GM12878 (cell line): Measurements from ENCODE around the gene SIK3.

Experiments
- POLR2AphosphoS5 ChIP-seq: IDR thresholded peaks from 2 replicates; pipeline ENCODE4 v1.6.1; 2011; ENCODE audit warnings: mild to moderate bottlenecking, low read length, inconsistent platforms
- SIX5 ChIP-seq: IDR thresholded peaks from 2 replicates; pipeline ENCODE4 v1.6.1; 2011; ENCODE audit warnings: mild to moderate bottlenecking, low read depth, low read length, moderate library complexity; ENCODE audit not compliant: severe bottlenecking
- SMC3 ChIP-seq: IDR thresholded peaks from 2 replicates; pipeline ENCODE4 v1.6.1; 2011; ENCODE audit warnings: low read length, improper control_type of control experiment, borderline replicate concordance
- TF ChIP-seq, protein P1 (sequence below), 3 experiments: IDR thresholded peaks in 2 of 3; conservative IDR thresholded peaks in 1 of 3; 2 replicates each; pipeline ENCODE4 v1.5.1; 2011; ENCODE audit warnings: low read depth in 3 of 3, low read length in 3 of 3, mild to moderate bottlenecking in 3 of 3, control low read depth in 2 of 3, moderate library complexity in 2 of 3, inconsistent platforms in 1 of 3, mixed read lengths in 1 of 3; ENCODE audit not compliant: control insufficient read depth in 2 of 3, insufficient read depth in 1 of 3; ENCODE audit errors: extremely low read depth in 1 of 3
- TF ChIP-seq, protein P2 (sequence below): IDR thresholded peaks from 2 replicates; pipeline ENCODE4 v1.6.1; 2011; ENCODE audit warnings: borderline replicate concordance, low read depth, mild to moderate bottlenecking, moderate library complexity, mixed read lengths, low read length; ENCODE audit not compliant: insufficient read depth; ENCODE audit errors: extremely low read length
- TF ChIP-seq, protein P3 (sequence below): IDR thresholded peaks from 2 replicates; pipeline ENCODE4 v1.6.1; 2011; ENCODE audit warnings: low read depth, mild to moderate bottlenecking, low read length, moderate library complexity, borderline replicate concordance; ENCODE audit errors: extremely low read depth
- TF ChIP-seq, protein P4 (sequence below): fragments of 150-350 bp; IDR thresholded peaks from 2 replicates; pipeline ENCODE4 v1.6.1; 2016; ENCODE audit warnings: low read depth, low read length

DNA sequence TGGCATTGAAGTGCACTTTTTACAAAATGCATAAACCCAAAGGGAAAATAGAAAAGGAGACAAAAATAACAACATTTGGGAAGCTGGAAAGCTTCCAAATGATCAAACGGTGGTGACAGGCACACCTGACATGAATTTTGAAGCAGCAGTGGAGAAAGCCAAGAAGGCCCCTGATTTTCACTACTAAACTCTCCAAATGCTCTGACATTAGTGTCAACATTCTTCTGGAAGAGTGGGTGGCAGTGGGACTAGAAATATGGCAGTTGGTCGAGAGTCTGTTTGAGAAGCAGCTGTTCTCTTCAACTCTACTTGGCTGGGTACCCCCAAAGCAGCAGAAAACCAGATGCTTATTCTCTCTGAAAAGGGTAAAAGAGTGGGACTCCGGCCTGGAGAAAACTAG lies 294.2 kb downstream of the SIK3 start:
- TF ChIP-seq, protein P1, sequence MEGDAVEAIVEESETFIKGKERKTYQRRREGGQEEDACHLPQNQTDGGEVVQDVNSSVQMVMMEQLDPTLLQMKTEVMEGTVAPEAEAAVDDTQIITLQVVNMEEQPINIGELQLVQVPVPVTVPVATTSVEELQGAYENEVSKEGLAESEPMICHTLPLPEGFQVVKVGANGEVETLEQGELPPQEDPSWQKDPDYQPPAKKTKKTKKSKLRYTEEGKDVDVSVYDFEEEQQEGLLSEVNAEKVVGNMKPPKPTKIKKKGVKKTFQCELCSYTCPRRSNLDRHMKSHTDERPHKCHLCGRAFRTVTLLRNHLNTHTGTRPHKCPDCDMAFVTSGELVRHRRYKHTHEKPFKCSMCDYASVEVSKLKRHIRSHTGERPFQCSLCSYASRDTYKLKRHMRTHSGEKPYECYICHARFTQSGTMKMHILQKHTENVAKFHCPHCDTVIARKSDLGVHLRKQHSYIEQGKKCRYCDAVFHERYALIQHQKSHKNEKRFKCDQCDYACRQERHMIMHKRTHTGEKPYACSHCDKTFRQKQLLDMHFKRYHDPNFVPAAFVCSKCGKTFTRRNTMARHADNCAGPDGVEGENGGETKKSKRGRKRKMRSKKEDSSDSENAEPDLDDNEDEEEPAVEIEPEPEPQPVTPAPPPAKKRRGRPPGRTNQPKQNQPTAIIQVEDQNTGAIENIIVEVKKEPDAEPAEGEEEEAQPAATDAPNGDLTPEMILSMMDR (IDR thresholded peaks at IDR 0.05 in 2 of 3, conservative IDR thresholded peaks at IDR 0.05 in 1 of 3; ENCODE audit: control insufficient read depth in 2 of 3, extremely low read depth in 1 of 3, insufficient read depth in 1 of 3, low read depth in 3 of 3, low read length in 3 of 3) = no peak
- TF ChIP-seq, protein P2, sequence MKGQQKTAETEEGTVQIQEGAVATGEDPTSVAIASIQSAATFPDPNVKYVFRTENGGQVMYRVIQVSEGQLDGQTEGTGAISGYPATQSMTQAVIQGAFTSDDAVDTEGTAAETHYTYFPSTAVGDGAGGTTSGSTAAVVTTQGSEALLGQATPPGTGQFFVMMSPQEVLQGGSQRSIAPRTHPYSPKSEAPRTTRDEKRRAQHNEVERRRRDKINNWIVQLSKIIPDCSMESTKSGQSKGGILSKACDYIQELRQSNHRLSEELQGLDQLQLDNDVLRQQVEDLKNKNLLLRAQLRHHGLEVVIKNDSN = no peak
- TF ChIP-seq SIX5 = no peak
- TF ChIP-seq, protein P3, sequence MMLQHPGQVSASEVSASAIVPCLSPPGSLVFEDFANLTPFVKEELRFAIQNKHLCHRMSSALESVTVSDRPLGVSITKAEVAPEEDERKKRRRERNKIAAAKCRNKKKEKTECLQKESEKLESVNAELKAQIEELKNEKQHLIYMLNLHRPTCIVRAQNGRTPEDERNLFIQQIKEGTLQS = no peak
- TF ChIP-seq SMC3 = no peak
- TF ChIP-seq, protein P4, sequence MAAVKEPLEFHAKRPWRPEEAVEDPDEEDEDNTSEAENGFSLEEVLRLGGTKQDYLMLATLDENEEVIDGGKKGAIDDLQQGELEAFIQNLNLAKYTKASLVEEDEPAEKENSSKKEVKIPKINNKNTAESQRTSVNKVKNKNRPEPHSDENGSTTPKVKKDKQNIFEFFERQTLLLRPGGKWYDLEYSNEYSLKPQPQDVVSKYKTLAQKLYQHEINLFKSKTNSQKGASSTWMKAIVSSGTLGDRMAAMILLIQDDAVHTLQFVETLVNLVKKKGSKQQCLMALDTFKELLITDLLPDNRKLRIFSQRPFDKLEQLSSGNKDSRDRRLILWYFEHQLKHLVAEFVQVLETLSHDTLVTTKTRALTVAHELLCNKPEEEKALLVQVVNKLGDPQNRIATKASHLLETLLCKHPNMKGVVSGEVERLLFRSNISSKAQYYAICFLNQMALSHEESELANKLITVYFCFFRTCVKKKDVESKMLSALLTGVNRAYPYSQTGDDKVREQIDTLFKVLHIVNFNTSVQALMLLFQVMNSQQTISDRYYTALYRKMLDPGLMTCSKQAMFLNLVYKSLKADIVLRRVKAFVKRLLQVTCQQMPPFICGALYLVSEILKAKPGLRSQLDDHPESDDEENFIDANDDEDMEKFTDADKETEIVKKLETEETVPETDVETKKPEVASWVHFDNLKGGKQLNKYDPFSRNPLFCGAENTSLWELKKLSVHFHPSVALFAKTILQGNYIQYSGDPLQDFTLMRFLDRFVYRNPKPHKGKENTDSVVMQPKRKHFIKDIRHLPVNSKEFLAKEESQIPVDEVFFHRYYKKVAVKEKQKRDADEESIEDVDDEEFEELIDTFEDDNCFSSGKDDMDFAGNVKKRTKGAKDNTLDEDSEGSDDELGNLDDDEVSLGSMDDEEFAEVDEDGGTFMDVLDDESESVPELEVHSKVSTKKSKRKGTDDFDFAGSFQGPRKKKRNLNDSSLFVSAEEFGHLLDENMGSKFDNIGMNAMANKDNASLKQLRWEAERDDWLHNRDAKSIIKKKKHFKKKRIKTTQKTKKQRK = no peak
- no peak for TF ChIP-seq POLR2AphosphoS5
